ENCODE results near the gene GABRG3. TPM values are rescaled to one million over a fixed set of nuclear protein-coding genes. Genes with fewer than 3 reads are reported as not detected.

The GABRG3 gene
- total and polyA plus RNA-seq, 4 donors, result 0.02 to 0.19 TPM; not detected in 2

DNA sequence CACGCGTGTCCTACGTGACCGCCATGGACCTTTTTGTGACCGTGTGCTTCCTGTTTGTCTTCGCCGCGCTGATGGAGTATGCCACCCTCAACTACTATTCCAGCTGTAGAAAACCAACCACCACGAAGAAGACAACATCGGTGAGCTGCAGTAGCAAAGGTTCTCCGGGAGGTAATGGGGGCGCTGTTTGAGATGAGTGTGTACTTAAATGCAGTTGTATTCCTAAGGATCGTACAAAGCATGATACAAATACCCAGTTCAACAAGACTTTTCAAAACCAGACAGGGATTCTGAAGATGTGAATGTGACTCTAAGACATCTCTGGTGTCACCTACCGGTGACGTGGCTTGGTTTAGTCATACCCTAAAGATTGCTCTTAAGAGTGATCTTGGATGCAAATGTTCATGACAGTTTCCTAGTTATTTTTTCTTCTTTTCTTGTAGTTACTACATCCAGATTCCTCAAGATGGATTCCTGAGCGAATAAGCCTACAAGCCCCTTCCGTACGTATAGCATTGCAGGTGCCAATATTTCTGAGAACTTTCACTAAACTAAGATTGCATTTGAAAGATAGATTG is 556.6 kb downstream of the GABRG3 start:
- 74% methylated on average over 18 of the region's 18 CpGs for WGBS
- Histone ChIP-seq H3K27ac (ENCODE audit: low read depth in 1 of 2, low read length in 2 of 2) (no peak overlapping the region), H3K36me3 (ENCODE audit: control insufficient read depth in 4 of 4, insufficient read depth in 3 of 4, low read depth in 1 of 4, low read length in 3 of 4) (no peaks in the 10 kb centered on the region), H3K4me1 (ENCODE audit: control insufficient read depth in 4 of 4, insufficient read depth in 4 of 4, low read length in 3 of 4) (no peaks in the 10 kb centered on the region), H3K27me3 (ENCODE audit: control insufficient read depth in 4 of 4, insufficient read depth in 4 of 4, low read length in 3 of 4) (no peaks in the 10 kb centered on the region), H3K9me3 (ENCODE audit: control insufficient read depth in 4 of 4, low read length in 3 of 4) (peaks cover 0 to 4% (median 2%) of the 10 kb centered on the region in 4 donors), H3K4me3 (ENCODE audit: low read depth in 1 of 3, low read length in 3 of 3) (no peak overlapping the region), H3K9ac (ENCODE audit: low read depth in 1 of 2, low read length in 2 of 2) (no peak overlapping the region)
- no peak for DNase-seq (ENCODE audit: low spot score)
- no peak for TF ChIP-seq FOXA1 (IDR thresholded peaks at IDR 0.05)

DNA sequence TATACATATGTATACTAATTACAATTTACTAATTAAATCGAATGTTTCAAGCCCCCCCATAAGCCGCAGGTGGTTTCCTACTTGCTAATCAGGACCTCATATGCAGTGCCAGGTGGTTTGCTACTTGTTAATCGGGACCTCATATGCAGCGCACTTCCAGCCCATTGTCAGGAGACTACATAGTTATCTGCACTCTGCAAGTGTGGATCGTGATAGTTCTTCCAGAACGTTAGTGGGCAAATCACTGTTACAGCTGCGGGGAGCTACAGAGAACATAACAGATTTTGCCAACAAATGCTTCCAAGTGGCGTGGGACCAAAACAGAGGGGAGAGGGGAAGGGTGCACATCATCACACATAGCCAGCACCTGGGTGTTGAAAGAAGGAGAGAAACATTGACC is 558.4 kb downstream of the GABRG3 start:
- TF ChIP-seq, protein P1, sequence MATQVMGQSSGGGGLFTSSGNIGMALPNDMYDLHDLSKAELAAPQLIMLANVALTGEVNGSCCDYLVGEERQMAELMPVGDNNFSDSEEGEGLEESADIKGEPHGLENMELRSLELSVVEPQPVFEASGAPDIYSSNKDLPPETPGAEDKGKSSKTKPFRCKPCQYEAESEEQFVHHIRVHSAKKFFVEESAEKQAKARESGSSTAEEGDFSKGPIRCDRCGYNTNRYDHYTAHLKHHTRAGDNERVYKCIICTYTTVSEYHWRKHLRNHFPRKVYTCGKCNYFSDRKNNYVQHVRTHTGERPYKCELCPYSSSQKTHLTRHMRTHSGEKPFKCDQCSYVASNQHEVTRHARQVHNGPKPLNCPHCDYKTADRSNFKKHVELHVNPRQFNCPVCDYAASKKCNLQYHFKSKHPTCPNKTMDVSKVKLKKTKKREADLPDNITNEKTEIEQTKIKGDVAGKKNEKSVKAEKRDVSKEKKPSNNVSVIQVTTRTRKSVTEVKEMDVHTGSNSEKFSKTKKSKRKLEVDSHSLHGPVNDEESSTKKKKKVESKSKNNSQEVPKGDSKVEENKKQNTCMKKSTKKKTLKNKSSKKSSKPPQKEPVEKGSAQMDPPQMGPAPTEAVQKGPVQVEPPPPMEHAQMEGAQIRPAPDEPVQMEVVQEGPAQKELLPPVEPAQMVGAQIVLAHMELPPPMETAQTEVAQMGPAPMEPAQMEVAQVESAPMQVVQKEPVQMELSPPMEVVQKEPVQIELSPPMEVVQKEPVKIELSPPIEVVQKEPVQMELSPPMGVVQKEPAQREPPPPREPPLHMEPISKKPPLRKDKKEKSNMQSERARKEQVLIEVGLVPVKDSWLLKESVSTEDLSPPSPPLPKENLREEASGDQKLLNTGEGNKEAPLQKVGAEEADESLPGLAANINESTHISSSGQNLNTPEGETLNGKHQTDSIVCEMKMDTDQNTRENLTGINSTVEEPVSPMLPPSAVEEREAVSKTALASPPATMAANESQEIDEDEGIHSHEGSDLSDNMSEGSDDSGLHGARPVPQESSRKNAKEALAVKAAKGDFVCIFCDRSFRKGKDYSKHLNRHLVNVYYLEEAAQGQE (IDR thresholded peaks at IDR 0.05), result no peak
- no peak for TF ChIP-seq RAD21 (IDR thresholded peaks at IDR 0.05)
- TF ChIP-seq, protein P2, sequence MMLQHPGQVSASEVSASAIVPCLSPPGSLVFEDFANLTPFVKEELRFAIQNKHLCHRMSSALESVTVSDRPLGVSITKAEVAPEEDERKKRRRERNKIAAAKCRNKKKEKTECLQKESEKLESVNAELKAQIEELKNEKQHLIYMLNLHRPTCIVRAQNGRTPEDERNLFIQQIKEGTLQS (IDR thresholded peaks at IDR 0.05), result no peak
- no peak for TF ChIP-seq SP1 (IDR thresholded peaks at IDR 0.05)
- no peak for TF ChIP-seq FOXA1 (IDR thresholded peaks at IDR 0.05)
- TF ChIP-seq YY1 (IDR thresholded peaks at IDR 0.05), result no peak
- TF ChIP-seq HNF4G (IDR thresholded peaks at IDR 0.05), result no peak
- no peak for TF ChIP-seq NR2F2 (IDR thresholded peaks at IDR 0.05)
- TF ChIP-seq HNF4A (conservative IDR thresholded peaks at IDR 0.05), result no peak
- TF ChIP-seq, protein P3, sequence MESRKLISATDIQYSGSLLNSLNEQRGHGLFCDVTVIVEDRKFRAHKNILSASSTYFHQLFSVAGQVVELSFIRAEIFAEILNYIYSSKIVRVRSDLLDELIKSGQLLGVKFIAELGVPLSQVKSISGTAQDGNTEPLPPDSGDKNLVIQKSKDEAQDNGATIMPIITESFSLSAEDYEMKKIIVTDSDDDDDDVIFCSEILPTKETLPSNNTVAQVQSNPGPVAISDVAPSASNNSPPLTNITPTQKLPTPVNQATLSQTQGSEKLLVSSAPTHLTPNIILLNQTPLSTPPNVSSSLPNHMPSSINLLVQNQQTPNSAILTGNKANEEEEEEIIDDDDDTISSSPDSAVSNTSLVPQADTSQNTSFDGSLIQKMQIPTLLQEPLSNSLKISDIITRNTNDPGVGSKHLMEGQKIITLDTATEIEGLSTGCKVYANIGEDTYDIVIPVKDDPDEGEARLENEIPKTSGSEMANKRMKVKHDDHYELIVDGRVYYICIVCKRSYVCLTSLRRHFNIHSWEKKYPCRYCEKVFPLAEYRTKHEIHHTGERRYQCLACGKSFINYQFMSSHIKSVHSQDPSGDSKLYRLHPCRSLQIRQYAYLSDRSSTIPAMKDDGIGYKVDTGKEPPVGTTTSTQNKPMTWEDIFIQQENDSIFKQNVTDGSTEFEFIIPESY (IDR thresholded peaks at IDR 0.05), result no peak
- TF ChIP-seq GABPA (IDR thresholded peaks at IDR 0.05 in 1 of 2, conservative IDR thresholded peaks at IDR 0.05 in 1 of 2), result no peak
- no peak for TF ChIP-seq EGR1 (IDR thresholded peaks at IDR 0.05; ENCODE audit: low read depth in 2 of 2)
- TF ChIP-seq, protein P4, sequence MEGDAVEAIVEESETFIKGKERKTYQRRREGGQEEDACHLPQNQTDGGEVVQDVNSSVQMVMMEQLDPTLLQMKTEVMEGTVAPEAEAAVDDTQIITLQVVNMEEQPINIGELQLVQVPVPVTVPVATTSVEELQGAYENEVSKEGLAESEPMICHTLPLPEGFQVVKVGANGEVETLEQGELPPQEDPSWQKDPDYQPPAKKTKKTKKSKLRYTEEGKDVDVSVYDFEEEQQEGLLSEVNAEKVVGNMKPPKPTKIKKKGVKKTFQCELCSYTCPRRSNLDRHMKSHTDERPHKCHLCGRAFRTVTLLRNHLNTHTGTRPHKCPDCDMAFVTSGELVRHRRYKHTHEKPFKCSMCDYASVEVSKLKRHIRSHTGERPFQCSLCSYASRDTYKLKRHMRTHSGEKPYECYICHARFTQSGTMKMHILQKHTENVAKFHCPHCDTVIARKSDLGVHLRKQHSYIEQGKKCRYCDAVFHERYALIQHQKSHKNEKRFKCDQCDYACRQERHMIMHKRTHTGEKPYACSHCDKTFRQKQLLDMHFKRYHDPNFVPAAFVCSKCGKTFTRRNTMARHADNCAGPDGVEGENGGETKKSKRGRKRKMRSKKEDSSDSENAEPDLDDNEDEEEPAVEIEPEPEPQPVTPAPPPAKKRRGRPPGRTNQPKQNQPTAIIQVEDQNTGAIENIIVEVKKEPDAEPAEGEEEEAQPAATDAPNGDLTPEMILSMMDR (IDR thresholded peaks at IDR 0.05; ENCODE audit: low read depth, low read length, missing input control), result no peak
- no peak for TF ChIP-seq RXRA (IDR thresholded peaks at IDR 0.05)
- TF ChIP-seq TAF1 (conservative IDR thresholded peaks at IDR 0.05), result no peak
- no peak for TF ChIP-seq FOXA2 (IDR thresholded peaks at IDR 0.05)
- TF ChIP-seq, protein P5, sequence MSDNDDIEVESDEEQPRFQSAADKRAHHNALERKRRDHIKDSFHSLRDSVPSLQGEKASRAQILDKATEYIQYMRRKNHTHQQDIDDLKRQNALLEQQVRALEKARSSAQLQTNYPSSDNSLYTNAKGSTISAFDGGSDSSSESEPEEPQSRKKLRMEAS (IDR thresholded peaks at IDR 0.05), result no peak
- H3K27ac ChIP-seq (ENCODE audit: low read depth in 1 of 2, low read length in 2 of 2), result no peak overlapping the region
- no peaks in the 10 kb centered on the region for H3K36me3 ChIP-seq (ENCODE audit: control insufficient read depth in 4 of 4, insufficient read depth in 3 of 4, low read depth in 1 of 4, low read length in 3 of 4)
- 71% methylated on average over 8 of the region's 8 CpGs for WGBS
- H3K4me3 ChIP-seq (ENCODE audit: low read depth in 1 of 3, low read length in 3 of 3), result no peak overlapping the region
- no peaks in the 10 kb centered on the region for H3K27me3 ChIP-seq (ENCODE audit: control insufficient read depth in 4 of 4, insufficient read depth in 4 of 4, low read length in 3 of 4)
- H3K9ac ChIP-seq (ENCODE audit: low read depth in 1 of 2, low read length in 2 of 2), result no peak overlapping the region
- DNase-seq (ENCODE audit: low spot score), result no peak
- H3K4me1 ChIP-seq (ENCODE audit: control insufficient read depth in 4 of 4, insufficient read depth in 4 of 4, low read length in 3 of 4), result no peaks in the 10 kb centered on the region
- H3K9me3 ChIP-seq (ENCODE audit: control insufficient read depth in 4 of 4, low read length in 3 of 4), result peaks cover 0 to 4% (median 2%) of the 10 kb centered on the region in 4 donors

All from liver (tissue), 9 donors.